NCI-H748 (cell line): ENCODE data around the gene DOC2A.
"Not testable (repeated sequence)": the region's sequence is repeated elsewhere in the genome, so short reads cannot be mapped to it uniquely, and the experiment has no call there.

Experiments
- DNase-seq: peaks from one replicate; lab custom pipeline; 2025; ENCODE audit not compliant: unreplicated experiment; lab: John Stamatoyannopoulos, UW

DOC2A gene

DNA sequence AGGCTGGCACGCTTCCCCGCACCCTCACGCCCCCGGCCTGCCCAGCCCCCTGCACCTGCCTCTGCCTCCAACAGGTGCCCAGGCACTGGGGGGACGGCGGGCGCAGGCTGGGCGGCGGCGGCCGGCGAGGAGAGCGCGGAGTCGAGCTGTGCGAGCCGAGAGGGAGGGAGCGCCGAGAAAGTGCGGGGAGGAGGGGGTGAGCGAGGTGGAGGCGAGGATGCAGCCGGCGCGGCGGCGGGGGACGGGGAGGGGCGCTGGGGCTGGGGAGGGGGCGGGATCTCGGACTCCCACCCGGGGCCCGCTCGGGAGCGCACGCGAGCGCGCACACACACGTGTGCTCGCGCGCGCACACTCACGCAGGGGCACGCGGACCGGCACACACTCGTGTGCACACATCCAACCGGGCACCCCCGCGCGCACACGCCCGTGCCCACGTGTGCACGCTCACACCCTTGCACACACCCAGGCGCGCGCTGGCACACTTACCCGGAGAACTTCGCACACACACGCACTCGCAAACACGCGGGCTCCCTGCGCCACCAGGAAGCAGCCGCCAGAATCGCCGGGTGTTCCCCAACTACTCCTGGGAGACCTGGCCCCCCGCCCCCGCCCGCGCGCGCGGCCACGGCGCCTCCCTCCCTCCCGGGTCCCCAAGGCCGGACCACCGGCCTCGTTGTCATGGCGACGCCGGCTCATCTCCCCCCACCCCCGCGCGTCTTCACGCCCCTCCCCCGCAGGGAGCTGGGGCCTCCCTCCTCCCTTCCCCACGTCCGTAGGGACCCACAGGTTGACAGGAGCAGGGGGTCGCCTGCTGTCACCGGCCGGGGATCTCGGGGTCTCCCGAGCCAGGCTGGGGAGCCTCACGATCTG lies at the start of gene DOC2A:
Gene DOC2A (minus strand): TSS at position 184 of the 870 bp plus-strand sequence. CDS start 805 bp downstream, outside the sequence.
- peak; percentile 60 for DNase-seq

DNA sequence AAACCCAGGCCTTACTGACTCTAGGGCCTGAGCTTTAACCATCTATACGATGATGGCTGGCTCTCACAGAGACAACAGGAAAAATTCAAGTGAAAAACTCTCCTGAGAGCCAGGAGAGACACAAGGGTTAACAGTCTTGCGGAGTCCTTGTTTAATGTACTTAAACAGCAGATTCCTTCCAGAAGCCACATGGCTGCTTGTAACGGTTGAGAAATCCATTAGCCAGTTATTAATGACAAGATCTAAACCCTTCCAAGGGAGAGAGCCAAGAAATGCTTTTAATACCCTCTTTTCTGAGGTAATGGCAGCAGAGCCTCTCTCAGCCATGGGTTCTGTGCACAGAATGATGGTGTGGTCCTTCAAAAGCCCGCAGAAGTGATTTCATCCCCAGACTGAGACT lies 49.5 kb upstream of the DOC2A start:
- DNase-seq: no peak

DNA sequence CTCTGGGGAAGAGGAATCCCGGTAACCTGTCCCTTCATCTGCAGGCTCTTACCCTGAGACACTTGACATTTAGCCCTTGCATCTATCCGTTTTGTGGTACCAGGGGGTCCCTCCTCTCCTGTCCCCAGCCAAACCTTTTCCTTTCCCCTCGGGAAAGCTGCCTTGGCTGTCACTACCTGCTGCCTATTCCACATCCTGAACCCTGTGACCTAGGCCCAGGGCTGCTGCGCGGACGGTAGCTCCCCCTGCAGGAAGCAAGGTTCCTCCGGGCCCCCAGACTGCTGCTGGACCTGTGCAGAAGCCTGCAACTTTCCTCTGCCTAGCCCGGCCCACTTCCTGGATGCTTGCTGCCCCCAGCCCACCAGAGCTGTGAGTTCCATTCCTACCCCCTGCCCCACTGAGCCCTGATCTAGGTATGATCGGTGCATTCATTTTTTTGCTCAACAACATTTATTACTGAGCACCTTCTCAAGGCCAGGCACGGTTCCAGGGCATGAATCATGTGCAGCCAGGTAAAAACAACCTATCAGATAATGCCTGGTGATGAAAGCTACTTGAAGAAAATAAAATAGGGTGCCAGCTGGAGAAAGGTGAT lies 44.2 kb upstream of the DOC2A start:
- peak; percentile 32 for DNase-seq

DNA sequence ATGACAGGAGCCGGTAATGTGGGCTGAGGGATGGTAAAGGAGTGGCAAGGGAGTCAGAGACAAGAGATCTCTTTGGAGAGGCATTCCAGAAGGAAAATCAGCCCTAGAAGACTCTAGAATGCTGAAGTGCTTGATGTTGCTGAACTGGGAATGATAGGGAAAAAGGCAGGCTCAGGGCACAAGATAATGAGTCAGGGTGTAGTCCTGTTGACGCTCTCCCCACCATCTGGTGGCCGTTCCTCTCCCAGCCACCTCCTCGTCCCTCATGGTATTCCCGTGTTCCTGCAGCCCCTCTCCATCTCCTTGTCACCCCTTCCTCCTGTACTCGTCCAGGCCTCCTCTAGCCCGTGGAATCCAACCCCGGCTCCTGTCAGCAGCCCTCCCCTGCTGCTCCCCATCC lies 43.6 kb upstream of the DOC2A start:
- no peak for DNase-seq

DNA sequence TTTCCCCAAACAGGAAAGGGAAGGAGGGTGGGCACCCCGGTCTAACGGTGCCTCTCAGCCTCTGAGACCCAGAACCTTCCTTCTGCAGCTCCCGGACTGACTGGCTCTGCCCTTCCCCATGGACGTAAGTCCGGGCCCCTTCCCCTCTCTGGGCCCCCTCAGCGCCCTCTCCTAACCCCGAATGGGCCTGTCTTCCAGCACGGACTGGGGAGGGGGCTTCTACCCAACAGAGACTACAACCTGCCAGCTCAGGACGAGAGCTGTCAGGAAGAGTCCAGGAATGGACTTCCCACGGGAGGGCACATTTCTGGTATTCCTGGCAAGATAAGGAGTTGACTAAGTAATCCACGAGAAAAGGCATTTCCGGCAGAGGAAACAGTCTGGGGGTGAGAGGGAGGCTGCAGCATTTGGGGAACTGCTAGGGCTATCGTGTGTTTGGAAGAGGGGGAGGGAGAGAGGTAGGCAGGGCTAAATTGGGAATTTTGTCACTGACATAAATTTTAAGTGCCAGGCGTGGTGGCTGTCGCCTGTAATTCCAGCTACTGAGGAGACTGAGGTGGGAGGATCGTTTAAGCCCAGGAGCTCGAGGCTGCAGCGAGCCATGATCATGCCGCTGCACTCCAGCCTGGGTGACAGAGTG lies 42.7 kb upstream of the DOC2A start:
- DNase-seq: peak; percentile 39

DNA sequence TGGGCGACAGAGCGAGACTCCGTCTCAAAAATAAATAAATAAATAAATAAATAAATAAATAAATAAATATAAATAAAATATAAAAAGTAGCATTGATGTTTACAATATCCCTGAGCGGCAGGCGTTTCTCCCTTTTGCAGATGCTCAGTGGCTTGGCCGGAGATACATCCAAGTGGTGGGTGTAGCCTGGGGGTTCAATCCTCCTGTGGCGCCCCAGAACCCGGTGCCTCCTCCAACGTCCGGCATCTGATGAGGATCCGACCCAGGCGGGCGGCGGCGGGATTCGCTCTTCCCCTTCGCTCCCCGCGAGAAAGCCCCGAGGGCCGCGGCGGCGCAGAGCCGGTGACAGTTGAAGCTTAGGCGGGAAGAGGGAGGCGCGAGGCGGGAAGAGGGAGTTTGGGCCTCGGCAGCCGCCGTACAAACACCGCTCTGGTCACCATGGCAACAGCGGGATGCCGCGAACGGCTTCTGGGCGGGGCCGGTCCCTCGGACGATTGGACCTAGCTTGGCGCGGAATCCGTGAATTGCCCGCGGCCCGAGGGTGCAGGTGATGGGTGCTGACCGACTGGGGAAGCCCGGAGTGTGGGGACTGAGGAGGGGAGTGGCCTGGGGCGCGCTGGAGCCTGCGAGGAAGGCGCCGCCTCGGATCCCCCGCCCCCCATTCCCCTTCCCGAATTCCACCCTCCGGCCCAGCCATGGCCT lies 42.0 kb upstream of the DOC2A start:
- DNase-seq: peak; percentile 93

DNA sequence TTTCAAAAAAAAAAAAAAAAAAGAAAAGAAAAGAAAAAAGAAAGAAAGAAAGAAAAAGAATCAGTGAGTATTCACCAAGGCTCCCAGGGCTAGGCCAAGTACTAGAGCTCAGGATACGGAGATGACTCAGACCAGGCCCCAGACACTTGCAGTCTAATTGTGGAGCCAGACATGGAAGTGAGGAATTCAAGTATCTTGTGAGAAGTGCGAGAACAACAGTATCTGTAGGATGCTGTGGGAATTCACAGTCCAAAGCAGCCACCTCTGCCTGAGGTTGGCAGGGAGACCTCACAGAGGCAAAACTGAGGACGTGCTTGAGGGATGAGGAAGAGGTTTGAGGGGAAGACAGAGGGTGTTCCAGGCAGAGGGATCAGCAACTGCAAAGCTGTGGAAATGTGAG lies 40.7 kb upstream of the DOC2A start:
- no peak for DNase-seq

DNA sequence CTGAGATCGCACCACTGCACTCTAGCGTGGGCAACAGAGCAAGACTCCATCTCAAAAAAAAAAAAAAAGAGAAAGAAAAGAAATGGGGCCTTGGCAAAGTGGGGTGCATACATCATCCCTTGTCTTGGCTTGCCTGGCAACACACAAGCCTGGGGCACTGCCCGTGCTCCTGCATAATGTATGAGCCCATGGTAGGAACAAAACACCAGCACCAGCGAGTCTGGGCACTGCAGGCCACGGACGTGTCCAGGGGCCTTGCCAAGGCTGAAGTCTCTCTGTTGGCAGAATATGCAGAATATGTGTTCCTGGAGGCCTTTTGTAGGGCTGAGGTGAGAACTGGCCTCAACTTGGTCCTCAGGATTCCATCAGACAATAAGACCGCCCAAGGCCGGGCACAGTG lies 39.0 kb upstream of the DOC2A start:
- no peak for DNase-seq

DNA sequence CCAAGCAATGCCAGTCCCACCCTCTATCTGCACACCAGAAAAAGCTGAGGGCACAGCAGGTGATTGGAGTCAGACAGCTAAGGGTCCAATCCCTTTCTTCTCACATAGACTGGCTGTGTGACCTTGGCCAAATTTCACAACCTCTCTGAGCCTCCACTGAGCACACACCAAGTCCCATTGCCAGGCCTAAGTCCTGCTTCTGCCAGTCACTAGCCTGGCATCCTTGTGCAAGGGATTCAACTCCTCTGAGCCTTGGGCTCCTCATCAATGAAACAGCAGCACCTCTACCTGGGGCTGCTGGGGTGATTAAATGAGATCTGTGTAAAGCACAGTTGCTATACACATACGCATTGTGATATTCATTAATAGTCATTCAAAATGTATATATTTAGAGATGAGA lies 35.8 kb upstream of the DOC2A start:
- DNase-seq: no peak

DNA sequence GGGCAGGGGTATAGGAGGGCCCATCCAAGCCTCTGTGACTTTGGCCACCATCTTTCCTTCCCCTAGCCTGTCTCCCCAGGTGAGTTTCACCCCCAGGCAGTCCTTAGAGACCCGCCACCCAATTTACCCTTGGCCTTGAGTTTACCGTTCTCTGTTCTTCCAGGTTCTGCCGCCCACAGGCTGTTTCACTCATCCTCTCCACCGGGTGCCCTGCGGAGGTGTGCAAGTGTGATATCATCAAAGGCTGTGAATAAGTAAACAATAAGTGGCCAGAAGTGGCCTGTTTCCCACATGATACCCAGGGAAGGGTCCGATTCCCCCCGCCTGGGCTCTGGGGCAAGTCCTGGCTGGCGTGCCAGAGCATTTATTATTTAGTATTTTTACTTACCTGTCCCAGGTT lies 35.4 kb upstream of the DOC2A start:
- DNase-seq: no peak

DNA sequence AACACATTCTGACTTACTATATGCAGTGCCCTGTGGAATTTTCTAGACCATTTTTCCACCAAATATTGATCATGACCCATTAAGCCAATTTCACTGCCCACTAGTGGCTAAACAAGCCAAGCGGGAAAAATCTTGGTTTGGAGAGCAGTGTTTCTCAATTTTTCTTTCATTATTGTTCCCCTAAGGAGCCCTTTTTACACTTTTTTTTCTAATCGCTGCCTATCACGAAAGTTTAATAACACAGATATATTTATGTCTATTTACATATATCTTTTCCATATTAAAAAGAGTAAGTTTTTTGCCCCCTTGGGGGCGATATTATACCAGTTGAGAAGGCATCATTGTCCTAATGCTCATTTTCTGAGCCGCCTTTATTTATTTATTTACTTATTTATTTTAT lies 31.0 kb upstream of the DOC2A start:
- DNase-seq: no peak

DNA sequence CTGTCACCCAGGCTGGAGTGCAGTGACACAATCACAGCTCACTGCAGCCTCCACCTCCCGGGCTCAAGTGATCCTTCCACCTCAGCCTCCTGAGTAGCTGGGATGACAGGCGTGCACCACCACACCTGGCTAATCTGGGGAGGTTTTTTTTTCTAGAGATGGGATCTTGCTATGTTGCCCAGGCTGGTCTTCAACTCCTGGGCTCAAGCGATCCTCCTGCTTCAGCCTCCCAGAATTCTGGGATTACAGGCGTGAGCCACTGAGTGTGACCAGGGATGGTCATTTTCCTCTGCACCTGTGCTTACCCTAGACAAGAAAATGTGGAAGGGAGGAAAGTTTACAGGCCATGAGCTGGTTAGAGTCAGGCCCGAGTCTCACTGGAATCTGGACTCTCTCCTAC lies 29.9 kb upstream of the DOC2A start:
- DNase-seq: not testable (repeated sequence)

DNA sequence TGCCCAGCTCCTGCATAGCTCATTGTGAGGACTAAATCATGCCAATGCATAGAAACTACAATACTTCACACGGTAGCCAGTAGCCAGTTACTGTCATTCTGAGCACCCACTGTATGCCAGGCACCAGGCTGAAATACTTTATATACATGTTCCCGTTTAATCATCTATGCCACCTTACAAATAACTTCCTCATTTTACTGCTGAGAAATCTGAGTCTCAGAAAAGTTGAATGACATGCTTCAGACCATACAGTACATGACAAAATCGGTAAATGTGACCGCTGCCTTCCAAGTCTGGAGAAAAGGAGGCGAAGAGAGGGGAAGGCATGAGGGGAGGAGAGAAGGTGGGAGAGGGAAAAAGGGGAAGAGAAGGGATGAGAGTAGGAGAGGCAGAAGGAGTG lies 29.4 kb upstream of the DOC2A start:
- no peak for DNase-seq

DNA sequence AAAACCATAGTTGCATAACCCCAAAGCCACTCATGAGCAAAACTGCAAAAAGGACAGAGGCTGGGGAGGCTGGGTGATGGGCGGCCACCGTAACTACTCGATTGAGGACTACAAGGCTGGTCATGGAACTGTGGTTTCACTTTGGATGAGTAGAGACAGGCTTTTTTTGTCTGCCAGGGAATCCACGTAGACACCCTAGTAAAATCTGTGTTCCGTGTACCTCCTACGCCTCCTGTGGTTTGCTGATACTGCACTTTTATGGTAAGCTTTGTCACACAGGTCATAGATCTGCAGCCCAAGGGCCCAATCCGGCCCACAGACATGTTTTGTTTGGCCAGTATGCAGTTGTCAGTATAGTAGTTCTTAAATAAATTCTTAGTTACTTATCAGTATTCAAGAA lies 22.4 kb upstream of the DOC2A start:
- no peak for DNase-seq

DNA sequence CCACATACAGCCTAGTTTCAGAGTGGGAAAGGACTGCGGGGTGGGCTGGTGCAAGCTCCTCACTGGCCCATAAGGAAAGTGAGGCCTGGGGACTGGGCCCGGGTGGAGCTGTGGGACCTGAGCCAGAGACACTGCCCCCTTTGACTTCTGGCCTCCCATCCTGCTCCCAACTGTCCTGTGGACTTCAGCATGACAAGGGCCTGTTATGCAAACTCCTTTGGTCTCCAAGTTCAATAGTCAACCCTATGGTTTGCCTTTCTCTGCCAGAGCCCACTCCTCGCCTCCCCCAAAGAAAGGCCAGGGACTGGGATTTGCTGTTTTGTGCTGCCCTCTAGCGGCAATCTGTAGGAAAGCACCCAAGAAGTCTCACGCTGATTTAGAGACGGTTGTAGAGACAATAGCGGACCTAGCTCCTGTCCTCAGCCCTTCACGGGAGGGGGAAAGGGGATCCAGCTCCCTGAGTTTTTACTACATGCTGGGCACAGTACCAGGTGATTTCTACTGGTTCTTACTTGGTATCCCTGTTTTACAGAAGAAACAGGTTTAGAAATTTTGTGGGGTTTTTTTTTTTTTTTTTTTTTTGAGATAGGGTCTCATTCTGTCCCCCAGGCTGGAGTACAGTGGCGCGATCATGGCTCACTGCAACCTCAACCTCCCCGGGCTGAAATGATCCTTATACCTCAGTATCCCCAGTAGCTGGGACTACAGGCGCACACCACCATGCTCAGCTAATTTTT lies 21.4 kb upstream of the DOC2A start:
- DNase-seq: peak; percentile 77

DNA sequence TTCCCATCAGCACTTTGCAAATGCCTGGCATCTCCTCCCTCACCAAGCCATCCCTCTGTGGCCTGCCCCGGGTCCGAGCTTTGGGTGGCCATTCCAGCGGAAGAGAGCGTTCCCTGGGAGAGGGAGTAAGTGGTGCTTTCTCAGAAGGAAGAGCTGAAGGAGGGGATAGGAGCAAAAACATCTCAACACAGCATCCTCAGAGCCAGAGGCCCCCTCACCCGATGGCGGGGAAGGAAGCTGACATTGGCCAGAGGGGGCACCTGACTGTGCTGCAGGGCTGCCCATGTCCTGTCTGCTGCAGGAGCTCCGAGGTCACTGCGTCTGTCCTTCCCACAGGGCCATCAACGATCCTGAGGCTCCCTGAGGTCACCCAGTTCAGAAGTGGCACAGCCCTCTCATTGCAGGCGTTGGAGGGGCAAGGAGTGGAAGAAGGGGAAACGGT lies 20.7 kb upstream of the DOC2A start:
- no peak for DNase-seq

DNA sequence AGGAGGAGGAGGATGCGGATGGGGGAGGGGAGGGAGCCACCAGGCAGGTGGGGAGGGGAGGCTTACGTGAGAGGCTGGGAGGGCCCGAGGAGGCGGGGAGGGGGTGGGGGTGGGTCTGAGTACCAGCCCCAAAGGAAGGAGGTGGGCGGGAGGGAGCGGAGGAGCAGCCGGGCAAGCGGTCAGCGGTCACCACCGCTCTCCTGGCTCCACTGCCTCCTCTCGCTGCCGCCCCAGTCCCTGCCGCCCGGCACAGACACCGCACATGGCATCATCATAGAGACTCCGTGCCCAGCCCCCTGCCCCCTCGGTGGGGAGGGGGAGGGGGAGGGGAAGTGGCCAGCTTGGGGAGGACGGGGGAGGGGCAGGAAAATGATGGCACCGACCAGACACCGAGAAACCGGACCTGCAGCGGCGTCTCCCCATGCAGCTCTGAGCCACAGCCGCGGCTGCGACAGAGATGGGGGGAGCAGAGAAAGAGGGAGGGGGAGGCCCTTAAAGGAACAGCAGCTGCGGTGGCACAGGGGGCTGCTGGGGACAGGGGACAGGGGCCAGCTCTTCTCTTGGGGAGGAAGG lies 20.1 kb upstream of the DOC2A start, which contains the start of gene TLCD3B:
Gene TLCD3B (minus strand): TSS at position 431 of the 573 bp plus-strand sequence. CDS start 744 bp downstream, outside the sequence.
- peak; percentile 64 for DNase-seq

DNA sequence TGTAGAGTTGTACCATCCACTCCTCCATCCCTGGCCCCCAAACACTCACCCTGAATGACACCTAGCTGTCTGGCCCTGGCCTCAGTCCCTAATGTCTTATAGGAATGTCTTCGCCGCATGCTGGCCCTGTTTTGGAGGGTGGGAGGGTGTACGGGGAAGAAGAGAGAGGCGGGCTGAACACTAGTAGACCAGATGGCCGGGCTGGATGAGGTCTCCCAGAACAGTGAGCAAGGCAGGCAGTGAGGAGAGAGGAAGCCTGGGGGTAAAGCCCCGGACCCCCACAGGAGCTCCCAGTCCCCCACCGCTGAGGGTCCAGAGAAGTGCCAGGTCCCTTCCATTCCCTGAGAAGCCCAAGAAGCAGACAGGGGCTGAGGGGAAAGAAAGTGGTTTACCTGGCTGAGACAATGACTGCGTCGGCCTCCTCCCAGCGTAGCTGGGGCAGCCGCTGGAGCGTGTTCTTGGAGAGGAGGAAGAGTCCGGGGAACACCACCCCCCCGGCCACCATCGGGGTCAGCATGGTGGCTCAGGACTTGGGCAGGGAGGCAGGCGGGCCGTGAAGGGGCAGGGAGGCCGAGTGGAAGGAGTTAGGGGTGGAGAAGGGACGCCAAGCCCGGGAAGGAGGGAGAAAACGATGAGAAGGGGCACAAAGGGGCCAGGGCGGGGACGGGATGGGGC lies 19.3 kb upstream of the DOC2A start:
- DNase-seq: no peak

DNA sequence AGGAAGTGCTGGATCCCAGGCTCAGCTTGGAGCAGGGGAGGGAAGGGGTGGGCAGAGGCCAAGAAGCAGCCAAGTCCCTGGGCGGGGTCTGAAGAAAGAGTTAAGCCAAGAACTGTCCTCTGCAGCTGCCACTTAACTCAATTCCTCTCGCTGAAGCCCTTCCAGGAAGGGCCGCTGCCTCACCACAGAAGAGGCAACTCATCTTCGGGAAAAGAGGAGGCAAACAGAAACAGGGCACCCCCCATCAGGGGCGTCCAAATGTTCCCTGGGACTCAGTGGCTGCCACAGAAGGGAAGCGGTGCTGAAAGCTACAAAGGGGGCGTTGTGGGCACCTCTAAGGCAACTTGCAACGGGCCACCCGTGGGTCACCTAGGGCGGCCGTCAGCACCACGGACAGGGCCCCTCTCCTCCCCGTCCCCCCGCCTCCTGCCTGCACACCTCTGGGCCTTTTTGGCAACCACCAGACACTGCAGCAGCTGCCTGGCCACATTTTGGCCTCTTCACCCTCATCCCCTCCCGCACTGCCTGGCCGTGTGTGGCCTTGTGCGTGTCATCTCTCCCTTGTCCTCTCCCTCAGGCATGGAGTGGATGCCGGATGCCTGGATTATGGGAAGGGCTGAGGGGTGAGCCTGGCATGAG lies 17.7 kb upstream of the DOC2A start:
- DNase-seq: no peak
